ENCODE data around the gene TBC1D10A.

TBC1D10A gene

DNA sequence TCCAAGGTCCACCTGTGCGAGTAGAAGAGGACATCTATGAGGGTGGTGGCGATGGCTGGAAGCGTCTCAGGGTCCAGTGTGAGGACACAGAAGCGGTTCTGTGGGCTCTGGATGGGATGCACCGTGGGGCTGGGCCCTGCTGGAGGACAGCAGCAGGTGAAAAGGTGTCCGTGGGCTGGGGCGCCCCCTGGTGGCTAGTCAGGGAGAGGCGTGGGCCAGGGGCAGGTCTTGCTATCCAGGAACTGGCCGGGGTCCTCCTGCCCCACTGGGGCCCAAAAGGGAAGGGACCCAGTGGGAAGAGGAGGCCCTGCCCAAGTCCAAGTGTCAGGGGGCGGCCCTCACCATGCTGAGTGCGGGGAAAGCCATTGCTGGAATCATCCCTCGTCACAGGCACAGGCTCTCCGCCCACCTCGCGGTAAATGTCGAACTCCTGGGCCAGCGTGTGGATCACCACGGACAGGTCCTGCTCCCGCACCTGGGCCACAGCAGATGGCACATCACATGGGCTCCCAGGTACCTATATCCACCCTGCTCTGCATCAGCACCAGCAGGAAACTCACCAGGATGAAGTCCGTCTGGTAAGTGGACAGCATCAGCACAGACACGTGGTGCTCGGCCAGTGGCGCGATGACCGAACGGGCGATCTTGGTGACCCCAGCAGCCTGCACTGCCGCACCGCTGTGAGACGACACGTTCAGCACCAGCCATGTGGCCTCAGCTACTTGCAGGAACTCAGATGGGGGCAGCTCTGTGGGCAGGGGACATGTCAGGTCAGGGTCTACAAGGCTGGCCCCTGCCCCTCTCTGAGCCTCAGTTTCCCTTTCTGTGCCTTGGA lies 39.7 kb downstream of the TBC1D10A start:
- DNase-seq (ENCODE audit: low read depth in 2 of 2), result peak; percentile 84 to 85

DNA sequence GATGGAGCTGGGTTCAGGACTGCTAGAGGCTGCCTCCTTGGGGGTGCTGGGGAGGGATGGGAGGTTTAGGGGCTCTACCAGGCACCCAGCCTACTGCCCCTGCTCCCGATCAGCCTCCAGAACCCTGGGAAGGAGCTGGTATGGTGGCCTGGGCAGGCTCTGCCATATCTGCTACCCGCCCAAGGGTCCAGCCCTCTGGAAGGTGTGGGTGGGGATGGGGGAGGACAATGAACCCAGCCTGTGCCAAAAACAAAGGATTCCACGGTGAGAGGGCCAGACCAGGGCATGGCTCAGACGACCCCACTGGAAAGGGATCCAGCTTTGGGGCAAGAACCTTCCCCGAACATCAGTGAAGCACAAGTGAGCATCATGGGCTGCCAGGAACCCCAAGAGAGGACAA lies 40.4 kb downstream of the TBC1D10A start:
- DNase-seq (ENCODE audit: low read depth in 2 of 2), result no peak

DNA sequence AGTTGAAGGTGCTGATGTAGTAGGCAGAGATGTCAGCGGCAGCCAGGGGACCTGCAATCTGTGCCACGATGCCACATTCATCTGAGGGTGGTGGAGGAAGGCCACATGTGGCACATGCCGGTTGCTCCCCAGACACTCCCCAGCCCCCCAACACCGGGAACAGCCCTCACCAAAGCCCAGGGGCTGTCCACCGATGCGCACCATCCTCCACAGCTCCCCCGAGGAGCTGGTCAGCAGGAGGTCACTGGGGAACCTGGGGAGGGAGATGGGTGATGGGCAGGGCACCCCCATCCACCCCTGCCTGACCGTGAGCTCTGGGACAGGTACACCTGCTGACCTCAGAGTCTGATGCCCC lies 40.9 kb downstream of the TBC1D10A start:
- DNase-seq (ENCODE audit: low read depth in 2 of 2), result no peak

DNA sequence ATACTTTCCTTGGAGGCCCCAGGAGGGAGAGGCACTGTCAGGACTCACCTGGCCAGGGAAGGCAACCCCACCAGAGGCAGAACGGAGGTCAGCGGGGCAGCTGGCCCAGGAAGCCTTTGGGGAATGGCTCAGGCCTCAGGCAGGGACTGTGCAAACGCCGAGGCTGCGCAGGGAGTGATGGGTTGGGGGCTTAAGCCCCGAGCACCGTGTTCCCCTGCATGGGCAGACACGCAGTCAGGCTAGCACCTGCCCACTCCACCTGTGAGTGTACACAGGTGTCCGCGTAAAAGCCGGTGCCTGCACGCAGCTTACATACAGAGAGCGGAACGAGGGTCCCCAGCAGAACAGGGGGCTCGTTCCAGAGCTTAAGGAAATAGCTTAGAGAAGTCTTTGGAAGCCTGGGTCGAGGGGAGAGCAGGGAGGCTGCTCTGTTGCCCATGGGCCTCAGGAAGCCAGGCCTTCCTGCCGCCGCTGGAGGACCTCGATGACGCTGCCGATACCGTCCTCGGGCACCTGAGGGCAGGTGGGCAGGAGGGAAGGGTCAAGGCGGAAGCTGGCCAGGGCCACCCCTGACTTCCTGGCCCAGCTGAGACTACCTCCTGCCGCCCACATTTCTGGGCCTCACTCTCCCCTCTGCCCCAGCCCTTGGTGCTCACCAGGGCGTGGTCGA lies 41.4 kb downstream of the TBC1D10A start:
- no peak for DNase-seq (ENCODE audit: low read depth in 2 of 2)

DNA sequence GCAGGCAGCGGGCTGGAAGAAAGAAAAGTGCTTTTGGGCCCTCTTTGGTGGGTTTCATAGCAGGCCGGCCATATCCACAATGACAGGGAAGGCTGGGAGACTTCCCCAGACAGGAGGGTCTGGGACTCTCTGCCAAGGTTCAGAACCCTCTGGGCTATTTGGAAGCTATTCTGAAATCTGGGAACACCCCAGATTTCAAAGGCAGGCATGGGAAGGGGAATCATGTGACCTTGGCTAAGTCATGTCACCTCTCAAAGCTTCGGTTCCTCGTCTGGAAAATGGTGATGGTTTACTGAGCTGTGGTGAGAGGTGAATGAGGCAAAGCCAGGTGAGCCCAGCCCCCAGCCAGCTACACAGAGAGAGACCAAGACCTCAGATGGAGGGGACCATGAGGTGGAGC lies 42.1 kb downstream of the TBC1D10A start:
- no peak for DNase-seq (ENCODE audit: low read depth in 2 of 2)

DNA sequence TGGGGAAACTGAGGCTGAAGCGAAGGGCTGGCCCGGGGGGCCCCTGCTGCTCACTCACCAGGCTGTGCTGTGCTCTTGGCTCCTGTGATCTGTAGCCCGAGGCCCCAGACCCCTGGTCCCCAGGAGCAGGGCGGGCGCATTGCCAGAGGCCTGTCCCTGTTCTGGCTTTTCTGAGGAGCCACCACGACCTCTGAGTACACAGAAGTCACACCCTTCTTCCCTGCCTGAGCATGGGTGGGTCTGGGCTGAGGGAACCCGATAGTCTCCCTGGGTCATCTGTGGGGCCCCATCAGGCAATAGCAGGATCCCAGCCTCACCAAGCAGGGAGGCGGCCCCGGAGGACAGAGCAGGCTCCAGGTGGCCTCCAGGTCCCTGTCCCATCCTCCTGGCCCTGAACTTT lies 42.6 kb downstream of the TBC1D10A start:
- DNase-seq (ENCODE audit: low read depth in 2 of 2), result no peak

DNA sequence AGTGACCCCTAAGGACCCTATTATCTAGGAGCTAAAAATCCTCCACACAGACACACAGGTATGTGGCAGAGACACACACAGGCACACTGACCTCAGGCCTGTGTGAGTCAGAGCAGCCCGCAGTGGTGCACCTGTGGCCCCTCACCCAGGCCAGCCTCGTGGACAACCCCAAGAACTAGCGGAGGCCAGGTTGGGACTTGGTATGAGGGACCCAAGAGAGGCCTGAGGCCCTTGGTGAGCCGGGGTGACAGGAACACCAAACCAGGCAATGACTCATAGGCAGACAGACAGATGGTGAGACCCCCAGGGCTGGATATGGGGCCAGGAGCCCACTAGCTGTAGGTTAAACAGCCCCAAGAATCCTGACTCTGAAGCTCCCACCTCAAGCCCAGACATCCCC lies 43.4 kb downstream of the TBC1D10A start:
- no peak for DNase-seq (ENCODE audit: low read depth in 2 of 2)

DNA sequence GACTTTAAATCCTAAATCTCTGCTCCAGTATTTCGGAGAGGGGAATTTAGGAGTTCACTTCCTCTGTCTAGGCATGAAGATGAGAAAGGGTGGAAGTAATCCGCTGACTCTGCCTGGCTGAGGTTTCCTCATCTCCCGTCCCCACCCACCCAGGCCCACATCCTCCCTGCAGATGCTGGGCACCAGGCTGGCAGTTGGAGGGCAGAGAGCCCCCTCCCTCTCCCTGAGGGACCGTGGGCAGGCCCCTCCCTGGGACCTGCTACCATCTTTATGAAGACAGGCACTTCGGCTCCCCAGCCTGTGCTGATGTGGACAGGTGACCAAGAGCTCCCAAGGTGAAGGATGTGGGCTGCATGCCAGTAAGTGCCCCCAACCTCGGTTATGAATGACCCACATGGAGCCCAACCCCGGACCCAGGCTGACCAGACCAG lies 44.1 kb downstream of the TBC1D10A start:
- DNase-seq (ENCODE audit: low read depth in 2 of 2), result no peak

DNA sequence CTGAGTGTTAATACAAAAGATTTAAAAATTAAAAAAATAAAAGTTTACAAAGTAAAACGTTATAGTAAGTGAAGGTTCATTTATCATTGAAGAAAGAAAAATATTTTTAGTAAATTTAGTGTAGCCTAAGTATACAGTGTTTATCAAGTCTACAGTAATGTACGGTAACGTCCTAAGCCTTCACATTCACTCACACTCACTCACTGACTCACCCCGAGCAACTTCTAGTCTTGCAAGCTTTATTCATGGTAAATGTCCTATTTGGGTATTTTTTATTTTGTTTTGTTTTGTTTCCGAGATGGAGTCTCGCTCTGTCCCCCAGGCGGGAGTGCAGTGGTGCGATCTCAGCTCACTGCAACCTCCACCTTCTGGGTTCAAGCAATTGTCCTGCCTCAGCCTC lies 46.2 kb downstream of the TBC1D10A start:
- no peak for DNase-seq (ENCODE audit: low read depth in 2 of 2)

DNA sequence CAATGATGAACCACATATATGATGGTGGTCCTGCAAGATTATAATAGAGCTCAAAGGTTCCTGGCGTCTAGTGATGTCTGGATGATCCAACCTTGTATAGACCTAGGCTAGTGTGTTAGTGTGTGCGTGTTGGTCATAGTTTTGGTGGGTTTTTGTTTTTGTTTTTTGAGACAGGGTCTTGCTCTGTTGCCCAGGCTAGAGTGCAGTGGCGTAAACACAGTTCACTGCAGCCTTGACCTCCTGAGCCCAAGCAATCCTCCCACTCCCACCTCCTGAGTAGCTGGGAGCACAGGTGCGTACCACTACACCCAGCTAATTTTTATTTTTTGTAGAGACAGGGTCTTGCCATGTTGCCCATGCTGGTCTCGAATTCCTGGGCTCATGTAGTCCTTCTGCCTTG lies 46.8 kb downstream of the TBC1D10A start:
- DNase-seq (ENCODE audit: low read depth in 2 of 2), result no peak

DNA sequence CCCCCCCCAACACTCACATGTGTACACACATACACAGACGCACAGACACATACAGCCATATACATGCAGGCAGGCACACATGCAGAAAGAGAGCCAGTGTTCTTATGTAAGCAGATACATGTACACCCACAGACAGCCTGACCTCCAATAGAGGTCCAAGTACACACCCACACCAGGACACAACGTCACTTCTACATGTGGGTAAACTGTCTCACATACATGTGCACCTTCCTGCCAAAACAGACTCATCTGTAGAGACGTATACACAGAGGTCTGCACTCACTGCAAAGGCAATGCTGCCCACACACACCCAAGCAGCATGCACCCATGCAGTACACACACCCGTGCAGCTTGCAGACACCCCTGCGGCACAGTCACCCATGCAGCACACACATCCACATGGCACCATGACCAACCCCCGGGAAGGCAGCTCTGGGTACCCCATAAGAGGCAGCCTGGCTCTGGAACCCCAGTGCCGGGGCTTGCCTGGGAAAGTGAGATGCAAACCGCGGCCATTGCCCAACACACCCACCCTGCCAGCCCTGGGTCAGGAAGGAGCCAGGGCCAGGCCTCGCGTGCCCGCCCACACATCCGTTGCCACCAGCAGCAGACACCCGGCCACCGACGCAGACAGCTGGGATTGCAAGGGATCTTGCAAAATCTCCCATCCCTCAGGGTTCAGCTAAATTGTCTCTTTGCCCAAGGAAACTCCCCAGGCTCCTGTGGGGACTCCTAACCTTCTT lies 47.5 kb downstream of the TBC1D10A start:
- no peak for DNase-seq (ENCODE audit: low read depth in 2 of 2)

DNA sequence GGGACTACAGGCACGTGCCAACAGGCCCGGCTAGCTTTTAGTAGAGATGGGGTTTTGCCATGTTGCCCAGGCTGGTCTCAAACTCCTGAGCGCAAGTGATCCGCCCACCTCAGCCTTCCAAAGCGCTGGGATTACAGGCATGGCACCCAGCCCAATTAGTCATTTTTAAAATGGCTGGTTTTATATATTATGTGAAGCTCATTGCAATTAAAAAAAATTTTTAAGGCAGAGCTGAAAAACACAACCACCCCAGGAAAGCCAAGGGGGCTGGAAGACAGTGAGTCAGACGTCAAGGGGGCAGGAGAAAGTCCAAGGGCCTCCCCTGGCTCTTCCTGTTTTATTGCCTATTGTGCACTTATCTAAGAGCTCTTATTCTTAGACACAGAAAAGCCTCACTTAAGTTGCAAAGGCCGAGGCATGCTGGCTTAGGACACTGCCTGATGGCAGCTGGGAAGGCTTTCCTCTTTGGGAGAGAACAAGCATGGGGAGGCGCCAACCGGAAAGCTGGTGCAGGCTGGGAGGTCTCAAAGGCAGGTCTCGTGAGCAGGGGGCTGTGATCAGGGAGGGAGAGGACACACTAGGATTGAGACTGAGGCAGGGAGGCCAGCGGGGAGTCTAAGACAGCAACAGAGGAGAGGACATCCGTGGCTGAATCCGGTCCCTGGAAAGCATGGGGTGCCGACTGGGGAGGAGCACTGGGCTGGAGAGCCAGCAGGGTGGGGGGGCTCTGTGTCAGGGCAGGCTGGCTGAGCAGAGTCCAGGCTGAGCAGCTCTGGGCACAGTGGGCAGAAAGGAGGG lies 49.0 kb downstream of the TBC1D10A start:
- no peak for DNase-seq (ENCODE audit: low read depth in 2 of 2)

DNA sequence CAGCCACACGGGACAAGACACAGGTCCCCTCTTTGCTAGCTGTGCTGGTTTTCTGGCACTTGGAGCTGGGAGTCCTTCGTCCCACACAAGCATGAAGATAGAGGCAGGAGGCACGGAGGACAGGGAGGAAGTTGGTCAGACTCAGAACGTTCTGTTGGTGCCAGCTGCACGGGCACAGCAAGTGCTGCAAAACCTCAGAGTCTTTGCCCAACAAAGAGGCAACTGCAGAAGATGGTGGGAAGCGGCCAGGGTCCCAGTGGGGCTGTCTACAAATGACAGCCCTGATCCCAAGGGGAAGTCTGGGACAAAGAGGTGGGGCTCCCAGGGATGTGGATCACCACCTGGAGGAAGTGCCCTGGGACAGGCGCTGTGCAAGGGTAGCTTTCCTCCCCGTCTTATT lies 50.7 kb downstream of the TBC1D10A start:
- DNase-seq (ENCODE audit: low read depth in 2 of 2), result no peak

DNA sequence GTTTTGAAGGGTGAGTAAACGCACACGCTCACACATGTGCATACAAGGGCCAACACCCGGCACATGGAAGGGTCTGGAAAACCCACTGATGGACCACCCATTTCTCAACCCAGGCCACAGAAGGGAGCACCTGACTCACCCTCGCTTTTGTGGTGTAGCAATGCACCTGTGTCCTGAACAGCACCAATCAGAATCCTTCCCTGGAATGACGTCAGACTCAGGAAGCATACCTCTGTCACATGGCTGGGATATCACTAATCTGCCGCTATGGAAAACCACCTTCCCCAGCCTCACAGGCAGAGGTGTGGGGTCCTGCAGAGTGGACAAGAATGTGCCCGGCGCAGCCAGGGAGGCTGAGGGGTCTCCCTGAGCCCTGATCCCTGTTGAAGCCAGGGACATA lies 51.1 kb downstream of the TBC1D10A start:
- no peak for DNase-seq (ENCODE audit: low read depth in 2 of 2)

DNA sequence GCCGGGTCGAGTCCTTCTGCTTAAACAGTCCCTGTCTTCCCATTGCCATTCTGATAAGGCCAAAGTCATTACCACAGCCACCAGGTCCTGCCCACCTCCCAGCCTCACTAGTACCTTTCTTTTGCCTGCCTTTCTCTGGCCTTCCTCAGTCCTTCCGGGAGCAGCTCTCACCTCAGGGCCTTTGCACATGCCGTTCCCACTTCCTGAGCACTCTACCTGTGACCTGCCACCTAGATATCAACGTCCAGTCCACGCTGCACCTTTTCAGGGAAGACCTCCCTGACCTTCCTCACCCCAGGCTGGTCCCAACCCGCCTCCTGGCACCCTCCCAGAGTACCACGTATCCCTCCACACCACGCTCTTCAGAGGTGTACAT lies 52.3 kb downstream of the TBC1D10A start:
- no peak for DNase-seq (ENCODE audit: low read depth in 2 of 2)

DNA sequence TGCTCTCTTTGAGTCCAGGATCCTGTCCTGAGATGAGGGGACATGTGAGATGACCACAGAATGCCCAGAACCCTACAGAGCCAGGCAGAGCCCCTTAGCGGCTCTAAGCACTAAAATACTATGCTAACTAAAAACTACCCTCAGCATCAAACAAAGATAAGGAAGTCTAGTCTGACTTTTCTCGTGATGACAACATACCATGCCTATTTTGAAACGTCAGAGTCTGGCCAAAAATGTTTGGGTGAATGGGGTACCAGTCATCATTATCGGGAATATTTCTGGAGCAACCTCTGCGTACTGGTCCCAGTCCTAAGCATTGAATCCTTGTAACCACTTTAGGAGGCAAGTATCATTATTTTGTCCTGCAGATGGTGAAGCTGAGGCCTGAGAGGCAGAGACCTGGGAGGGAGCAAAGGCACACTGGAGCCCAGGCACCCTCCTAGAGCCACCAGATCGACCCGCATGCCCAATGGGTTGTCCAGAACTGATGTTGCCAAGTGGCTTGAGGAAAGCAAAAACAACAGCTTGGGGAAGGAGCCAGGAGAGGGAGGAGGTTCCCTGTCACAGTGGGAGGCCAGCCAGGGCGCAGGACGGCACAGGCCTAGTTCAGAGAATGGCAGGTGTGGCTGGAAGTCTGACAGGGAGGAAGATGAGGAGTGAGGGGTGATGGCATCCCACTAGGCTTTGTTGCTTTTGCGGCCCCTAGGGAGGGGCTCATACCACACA lies 52.9 kb downstream of the TBC1D10A start:
- no peak for DNase-seq (ENCODE audit: low read depth in 2 of 2)

DNA sequence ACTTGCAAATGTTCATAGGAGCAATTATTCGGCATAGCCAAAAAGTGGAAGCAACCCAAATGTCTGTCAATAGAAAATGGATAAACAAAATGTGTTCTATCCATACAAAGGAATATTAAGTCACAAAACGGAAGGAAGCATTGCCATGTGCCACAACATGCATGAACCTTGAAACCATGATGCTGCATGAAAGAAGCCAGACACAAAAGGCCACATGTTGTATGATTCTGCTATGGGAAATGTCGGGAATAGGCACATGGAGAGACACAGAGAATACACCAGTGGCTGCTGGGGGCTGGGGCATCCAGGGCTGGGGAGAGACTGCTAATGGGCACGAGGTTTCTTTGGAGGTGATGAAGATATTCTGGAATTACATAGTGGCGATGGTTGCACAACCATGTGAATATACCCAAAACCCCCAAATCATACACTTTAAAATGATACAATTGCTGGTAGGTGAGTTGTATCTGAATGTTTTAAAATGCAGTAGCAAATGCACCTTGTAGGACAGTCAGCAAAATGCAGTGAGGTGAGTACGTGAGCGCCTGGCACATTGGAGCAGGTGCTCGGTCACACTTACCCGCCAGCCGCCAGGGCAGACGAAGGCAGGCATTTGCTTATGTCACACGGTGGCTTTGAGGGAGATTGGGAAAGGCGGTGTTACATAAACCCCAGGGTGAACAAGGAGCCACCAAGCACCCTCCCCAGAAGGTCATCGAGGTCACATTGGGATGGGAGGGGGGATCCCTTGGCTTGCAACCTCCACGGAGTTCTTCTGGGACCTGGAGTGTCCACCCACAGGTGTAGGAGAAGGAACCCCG lies 53.8 kb downstream of the TBC1D10A start:
- DNase-seq (ENCODE audit: low read depth in 2 of 2), result no peak

DNA sequence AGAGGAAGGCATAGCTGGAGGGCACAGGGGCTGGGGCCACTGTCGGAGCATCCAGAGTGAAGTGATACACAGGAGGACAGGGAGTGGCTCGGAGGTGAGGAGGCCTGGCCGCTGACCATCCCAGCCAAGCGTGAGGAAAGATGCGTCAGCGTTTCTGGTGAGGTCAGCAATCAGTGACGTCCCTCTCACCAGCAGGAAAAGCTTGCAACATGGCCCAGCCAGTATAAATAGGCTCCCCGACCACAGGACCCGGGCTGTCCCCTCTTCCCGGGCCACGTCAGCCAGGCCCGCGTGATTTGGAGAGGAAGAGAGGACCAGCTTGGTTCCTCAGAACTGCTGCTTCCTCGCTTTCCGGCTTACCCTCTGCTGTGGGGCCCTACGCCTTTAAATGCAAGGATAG lies 55.9 kb downstream of the TBC1D10A start:
- DNase-seq (ENCODE audit: low read depth in 2 of 2), result no peak

DNA sequence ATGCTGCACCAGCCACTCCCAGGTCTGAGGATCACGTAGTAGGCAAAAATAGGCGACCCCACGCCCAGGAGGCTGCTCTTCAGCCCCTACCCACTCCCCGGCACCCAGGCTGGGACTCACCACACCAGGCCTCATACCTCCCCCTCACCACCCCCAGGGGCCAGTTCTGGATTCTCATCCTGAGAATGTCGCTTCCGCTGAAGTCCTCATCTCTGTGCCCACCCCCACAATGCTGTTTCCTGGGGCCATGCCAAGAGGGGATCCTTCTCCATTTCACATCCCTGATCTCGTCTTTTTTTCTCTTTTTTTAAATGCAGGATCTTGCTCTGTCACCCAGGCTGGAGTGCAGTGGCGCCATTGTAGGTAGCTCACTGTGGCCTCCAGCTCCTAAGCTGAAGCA lies 58.4 kb downstream of the TBC1D10A start:
- DNase-seq (ENCODE audit: low read depth in 2 of 2), result no peak

Data from activated CD4-positive, alpha-beta T cell treated with anti-CD3 and anti-CD28 coated beads for 24 hours (primary cell).